H9 (cell line): ENCODE data around the gene CCSER2. TPM values are rescaled to one million over a fixed set of nuclear protein-coding genes. Genes with fewer than 3 reads are reported as not detected.

Source experiments
- DNase-seq: peaks from one replicate; pipeline ENCODE4 v3.0.0-alpha.2; 2017
- H2AFZ ChIP-seq: one replicate; pipeline ENCODE4 v1.6.1; 2013; ENCODE audit warnings: mild to moderate bottlenecking, low read length, control low read depth, moderate library complexity
- H2AK5ac ChIP-seq: 2 replicates; pipeline ENCODE4 v1.6.1; 2013; ENCODE audit warnings: low read length, control low read depth, mixed read lengths; ENCODE audit not compliant: insufficient read length
- H2BK120ac ChIP-seq: one replicate; pipeline ENCODE4 v1.6.1; 2013; ENCODE audit warnings: low read depth, mild to moderate bottlenecking, low read length, control low read depth, inconsistent platforms; ENCODE audit not compliant: poor library complexity, severe bottlenecking
- H2BK12ac ChIP-seq: 2 replicates; pipeline ENCODE4 v1.6.1; 2013; ENCODE audit warnings: low read length, control low read depth, mixed read lengths, low read depth; ENCODE audit not compliant: insufficient read length
- H2BK15ac ChIP-seq: 2 replicates; pipeline ENCODE4 v1.6.1; 2013; ENCODE audit warnings: low read depth, low read length, control low read depth
- H2BK20ac ChIP-seq: one replicate; pipeline ENCODE4 v1.6.1; 2013; ENCODE audit warnings: low read depth, mild to moderate bottlenecking, low read length, control low read depth, inconsistent platforms; ENCODE audit not compliant: poor library complexity, severe bottlenecking
- H2BK5ac ChIP-seq: 2 replicates; pipeline ENCODE4 v1.6.1; 2013; ENCODE audit warnings: low read length, control low read depth, mixed read lengths; ENCODE audit not compliant: insufficient read length
- H3K14ac ChIP-seq: 2 replicates; pipeline ENCODE4 v1.6.1; 2013; ENCODE audit warnings: low read length, control low read depth; ENCODE audit not compliant: insufficient read depth
- H3K18ac ChIP-seq: 2 replicates; pipeline ENCODE4 v1.6.1; 2013; ENCODE audit warnings: low read depth, mild to moderate bottlenecking, mixed read lengths, low read length, control low read depth; ENCODE audit not compliant: insufficient read length
- H3K23ac ChIP-seq: 2 replicates; pipeline ENCODE4 v1.6.1; 2013; ENCODE audit warnings: low read length, control low read depth, mixed read lengths, low read depth; ENCODE audit not compliant: insufficient read length
- H3K23me2 ChIP-seq: 2 replicates; pipeline ENCODE4 v1.6.1; 2013; ENCODE audit warnings: low read depth, mild to moderate bottlenecking, mixed read lengths, low read length, control low read depth; ENCODE audit not compliant: insufficient read length, poor library complexity, severe bottlenecking
- H3K27ac ChIP-seq: 2 replicates; pipeline ENCODE4 v1.5.1; 2013; ENCODE audit warnings: low read length, control low read depth, mixed read lengths, low read depth; ENCODE audit not compliant: insufficient read length
- H3K27me3 ChIP-seq: 2 replicates; pipeline ENCODE4 v1.6.1; 2013; ENCODE audit warnings: low read length, control low read depth, inconsistent platforms; ENCODE audit not compliant: insufficient read depth
- H3K4ac ChIP-seq: 2 replicates; pipeline ENCODE4 v1.6.1; 2013; ENCODE audit warnings: low read depth, mild to moderate bottlenecking, control low read depth, inconsistent platforms, low read length, moderate library complexity
- H3K4me1 ChIP-seq: 2 replicates; pipeline ENCODE4 v1.6.1; 2013; ENCODE audit warnings: low read length, control low read depth, inconsistent platforms; ENCODE audit not compliant: insufficient read depth
- H3K4me2 ChIP-seq: 2 replicates; pipeline ENCODE4 v1.6.1; 2013; ENCODE audit warnings: low read length, control low read depth, mixed read lengths; ENCODE audit not compliant: insufficient read length, insufficient read depth
- H3K56ac ChIP-seq: 2 replicates; pipeline ENCODE4 v1.6.1; 2013; ENCODE audit warnings: low read depth, mild to moderate bottlenecking, mixed read lengths, low read length, control low read depth; ENCODE audit not compliant: insufficient read length
- H3K79me1 ChIP-seq: 2 replicates; pipeline ENCODE4 v1.6.1; 2013; ENCODE audit warnings: low read depth, mild to moderate bottlenecking, moderate library complexity, low read length, control low read depth, inconsistent platforms; ENCODE audit not compliant: insufficient read depth, poor library complexity, severe bottlenecking
- H3K79me2 ChIP-seq: 2 replicates; pipeline ENCODE4 v1.6.1; 2013; ENCODE audit warnings: low read length, control low read depth, inconsistent platforms; ENCODE audit not compliant: insufficient read depth
- H3K9ac ChIP-seq: 2 replicates; pipeline ENCODE4 v1.6.1; 2013; ENCODE audit warnings: low read length, control low read depth, mixed read lengths; ENCODE audit not compliant: insufficient read length; ENCODE audit errors: extremely low read depth
- H3K9me3 ChIP-seq: one replicate; pipeline ENCODE4 v1.6.1; 2013; ENCODE audit warnings: low read depth, low read length, inconsistent platforms; ENCODE audit not compliant: control insufficient read depth
- H3T11ph ChIP-seq: one replicate; pipeline ENCODE4 v1.6.1; 2013; ENCODE audit warnings: mild to moderate bottlenecking, low read length, control low read depth, inconsistent platforms
- H4K20me1 ChIP-seq: one replicate; pipeline ENCODE4 v1.6.1; 2013; ENCODE audit not compliant: control insufficient read depth, insufficient read length, insufficient read depth
- H4K5ac ChIP-seq: 2 replicates; pipeline ENCODE4 v1.6.1; 2013; ENCODE audit warnings: low read depth, mild to moderate bottlenecking, mixed read lengths, low read length, control low read depth; ENCODE audit not compliant: insufficient read length
- H4K8ac ChIP-seq: replicated peaks from 2 replicates; pipeline ENCODE4 v1.6.1; 2013; ENCODE audit warnings: low read length, control low read depth, mixed read lengths, low read depth; ENCODE audit not compliant: insufficient read length
- H4K91ac ChIP-seq: 2 replicates; pipeline ENCODE4 v1.6.1; 2013; ENCODE audit warnings: low read depth, mild to moderate bottlenecking, moderate library complexity, mixed read lengths, low read length, control low read depth; ENCODE audit not compliant: insufficient read length
- H3K27ac Mint-ChIP-seq, 3 experiments: 2 replicates in 2 of 3; 3 replicates in 1 of 3; pipeline ENCODE4 v1.8.0; 2020 to 2021; ENCODE audit warnings: mixed read lengths in 3 of 3, mild to moderate bottlenecking in 1 of 3, moderate library complexity in 1 of 3
- H3K27me3 Mint-ChIP-seq: 2 replicates; pipeline ENCODE4 v1.8.0; 2021; ENCODE audit warnings: low read depth, mild to moderate bottlenecking, moderate library complexity, mixed read lengths
- H3K36me3 Mint-ChIP-seq, 3 experiments: 2 replicates in 2 of 3; 3 replicates in 1 of 3; pipeline ENCODE4 v1.8.0; 2020 to 2021; ENCODE audit warnings: low read depth in 3 of 3, mixed read lengths in 3 of 3; ENCODE audit not compliant: insufficient read depth in 1 of 3
- H3K4me1 Mint-ChIP-seq, 2 experiments: 2 replicates each; pipeline ENCODE4 v1.8.0; 2020; ENCODE audit warnings: mixed read lengths in 2 of 2
- H3K4me3 Mint-ChIP-seq, 2 experiments: 2 replicates in 1 of 2; 3 replicates in 1 of 2; pipeline ENCODE4 v1.8.0; 2020 to 2021; ENCODE audit warnings: mild to moderate bottlenecking in 2 of 2, mixed read lengths in 2 of 2, moderate library complexity in 1 of 2
- H3K9me3 Mint-ChIP-seq, 2 experiments: 2 replicates in 1 of 2; 3 replicates in 1 of 2; pipeline ENCODE4 v1.8.0; 2020; ENCODE audit warnings: mild to moderate bottlenecking in 2 of 2, mixed read lengths in 2 of 2, moderate library complexity in 1 of 2
- WGBS: extraction: QIAGEN DNeasy Blood & Tissue Kit; methylation state at CpG from one replicate; pipeline ENCODE4 v1.1.7; 2013; ENCODE audit warnings: missing lambda C conversion rate, low lambda C conversion rate, mixed read lengths; ENCODE audit not compliant: insufficient read length; ENCODE audit errors: extremely low coverage; 5-methylcytosine and 5-hydroxymethylcytosine counted together
- total RNA-seq: library from RNA; stranded (reverse); gene quantifications from 2 replicates; pipeline ENCODE4 v1.2.1, GENCODE V29; 2021
- TF ChIP-seq, protein P1 (sequence below): fragments of 200-600 bp; sonication (generic); conservative IDR thresholded peaks from 3 replicates; pipeline ENCODE4 v1.8.0; 2021; ENCODE audit warnings: antibody characterized with exemption, mild to moderate bottlenecking

Gene CCSER2
- total RNA-seq, 1 experiment from 2014 or later, result 22.2 TPM

DNA sequence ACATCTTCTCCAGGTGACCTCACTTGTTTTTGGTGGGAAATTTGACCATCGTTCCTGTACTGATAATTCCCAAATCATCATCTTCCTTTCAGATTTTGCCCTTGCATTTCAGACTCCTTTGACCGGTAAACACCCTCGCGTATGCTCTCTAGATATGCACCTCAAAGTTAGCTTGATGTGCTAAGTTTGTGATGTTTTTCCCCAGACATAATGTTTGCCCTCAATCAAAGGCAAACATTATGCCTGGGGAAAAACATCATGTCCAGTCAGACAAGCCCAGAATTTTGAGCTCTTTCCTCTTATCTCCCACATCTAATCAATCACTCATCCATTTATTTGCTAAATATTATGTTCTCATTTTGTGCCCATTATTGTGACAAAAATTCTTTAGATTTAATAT lies 26.2 kb downstream of the CCSER2 start:
- peaks cover 2% of the 10 kb centered on the region; the same call in 1 of the 2 replicates for H3K4me1 ChIP-seq
- H3K36me3 Mint-ChIP-seq, result peaks cover 0 to 2% (median 0%) of the 10 kb centered on the region in 3 experiments; a peak in 2 of 7 replicates
- H3K9me3 Mint-ChIP-seq, result peaks cover under 1 to 2% of the 10 kb centered on the region in 2 experiments; a peak in 1 of 5 replicates
- H3K4me3 Mint-ChIP-seq, result no peak overlapping the region
- H4K8ac ChIP-seq, result no peak overlapping the region
- H3K23ac ChIP-seq, result no peak overlapping the region
- no CpG with 5 or more reads among the region's 4 CpGs for WGBS
- no peak overlapping the region for H3K14ac ChIP-seq
- no peak overlapping the region for H3K4me2 ChIP-seq
- no peaks in the 10 kb centered on the region for H3K79me1 ChIP-seq
- no peak for DNase-seq
- H3K27me3 ChIP-seq, result no peaks in the 10 kb centered on the region
- H3K9ac ChIP-seq, result no peak overlapping the region
- H2BK12ac ChIP-seq, result no peak overlapping the region
- H3K23me2 ChIP-seq, result no peaks in the 10 kb centered on the region
- no peak overlapping the region for H3K18ac ChIP-seq
- no peak overlapping the region for H2AK5ac ChIP-seq
- no peak overlapping the region for H3K27ac ChIP-seq
- no peak overlapping the region for H2BK120ac ChIP-seq
- no peak overlapping the region for H3K4ac ChIP-seq
- H3K4me1 Mint-ChIP-seq, result peaks cover 26 to 46% of the 10 kb centered on the region in 2 experiments
- H3K56ac ChIP-seq, result no peak overlapping the region
- no peak overlapping the region for H2AFZ ChIP-seq
- no peak overlapping the region for H2BK20ac ChIP-seq
- no peak overlapping the region for H2BK15ac ChIP-seq
- H3K27me3 Mint-ChIP-seq, result no peaks in the 10 kb centered on the region
- H2BK5ac ChIP-seq, result no peak overlapping the region
- H3K27ac Mint-ChIP-seq, result peak overlapping the region in 2 of 3 experiments; percentile 1 to 16; a peak in 1 of 7 replicates
- TF ChIP-seq, protein P1, sequence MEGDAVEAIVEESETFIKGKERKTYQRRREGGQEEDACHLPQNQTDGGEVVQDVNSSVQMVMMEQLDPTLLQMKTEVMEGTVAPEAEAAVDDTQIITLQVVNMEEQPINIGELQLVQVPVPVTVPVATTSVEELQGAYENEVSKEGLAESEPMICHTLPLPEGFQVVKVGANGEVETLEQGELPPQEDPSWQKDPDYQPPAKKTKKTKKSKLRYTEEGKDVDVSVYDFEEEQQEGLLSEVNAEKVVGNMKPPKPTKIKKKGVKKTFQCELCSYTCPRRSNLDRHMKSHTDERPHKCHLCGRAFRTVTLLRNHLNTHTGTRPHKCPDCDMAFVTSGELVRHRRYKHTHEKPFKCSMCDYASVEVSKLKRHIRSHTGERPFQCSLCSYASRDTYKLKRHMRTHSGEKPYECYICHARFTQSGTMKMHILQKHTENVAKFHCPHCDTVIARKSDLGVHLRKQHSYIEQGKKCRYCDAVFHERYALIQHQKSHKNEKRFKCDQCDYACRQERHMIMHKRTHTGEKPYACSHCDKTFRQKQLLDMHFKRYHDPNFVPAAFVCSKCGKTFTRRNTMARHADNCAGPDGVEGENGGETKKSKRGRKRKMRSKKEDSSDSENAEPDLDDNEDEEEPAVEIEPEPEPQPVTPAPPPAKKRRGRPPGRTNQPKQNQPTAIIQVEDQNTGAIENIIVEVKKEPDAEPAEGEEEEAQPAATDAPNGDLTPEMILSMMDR, result no peak
- H4K20me1 ChIP-seq, result no peaks in the 10 kb centered on the region
- H4K5ac ChIP-seq, result no peak overlapping the region
- H3K79me2 ChIP-seq, result peaks cover 4% of the 10 kb centered on the region; the same call in 1 of the 2 replicates
- H4K91ac ChIP-seq, result no peak overlapping the region
- H3T11ph ChIP-seq, result no peak overlapping the region
- no peaks in the 10 kb centered on the region for H3K9me3 ChIP-seq
